Suprapubic skin (tissue), 4 donors: ENCODE results near the gene SAAL1. TPM values are rescaled to one million over a fixed set of nuclear protein-coding genes. Genes with fewer than 3 reads are reported as not detected.
A peak's percentile ranks its signal among the peaks of the same experiment; 100 is the strongest.

Source experiments
- DNase-seq, 2 donors: peaks; one replicate each; pipeline ENCODE4 v3.0.0-alpha.2; 2019; ENCODE audit warnings: low spot score in 2 of 2
- H3K27ac ChIP-seq: fragments of 200-600 bp; sonication (generic); one replicate; pipeline ENCODE4 v1.5.1; 2019
- H3K27me3 ChIP-seq: fragments of 200-600 bp; sonication (generic); one replicate; pipeline ENCODE4 v1.5.1; 2019
- H3K36me3 ChIP-seq: fragments of 200-600 bp; sonication (generic); one replicate; pipeline ENCODE4 v1.5.1; 2019
- H3K4me1 ChIP-seq: fragments of 200-600 bp; sonication (generic); one replicate; pipeline ENCODE4 v1.5.1; 2019
- H3K4me3 ChIP-seq: fragments of 200-600 bp; sonication (generic); one replicate; pipeline ENCODE4 v1.5.1; 2019; ENCODE audit warnings: mild to moderate bottlenecking
- H3K9me3 ChIP-seq: fragments of 200-600 bp; sonication (generic); one replicate; pipeline ENCODE4 v1.5.1; 2019
- EP300 ChIP-seq: sonication (generic); formaldehyde crosslinking; IDR thresholded peaks from one replicate; pipeline ENCODE4 v1.6.1; 2017; ENCODE audit warnings: antibody characterized with exemption
- POLR2A ChIP-seq, 2 donors: fragments of 450-650 bp; IDR thresholded peaks; one replicate each; pipeline ENCODE4 v1.6.1; 2017; ENCODE audit warnings: antibody characterized with exemption in 2 of 2, mild to moderate bottlenecking in 2 of 2, moderate library complexity in 2 of 2
- POLR2AphosphoS5 ChIP-seq, 3 donors: sonication (generic); formaldehyde crosslinking; IDR thresholded peaks; one replicate each; pipeline ENCODE4 v1.6.1; 2017; ENCODE audit warnings: antibody characterized with exemption in 3 of 3
- WGBS: methylation state at CpG from one replicate; pipeline ENCODE4 v1.1.5; 2018; 5-methylcytosine and 5-hydroxymethylcytosine counted together
- total RNA-seq, 4 donors: library from RNA; depleted of rRNA; stranded (reverse); fragments of >200 nt; gene quantifications; one replicate each; pipeline ENCODE4 v1.1.0, GENCODE V29; 2016
- TF ChIP-seq, protein P1 (sequence below), 2 donors: fragments of 200-600 bp in 1 of 2; fragments of 450-650 bp in 1 of 2; sonication (generic) in 1 of 2; IDR thresholded peaks; one replicate each; pipeline ENCODE4 v1.5.1; 2016 to 2019; ENCODE audit warnings: antibody characterized with exemption in 2 of 2, mild to moderate bottlenecking in 1 of 2, moderate library complexity in 1 of 2

The SAAL1 gene
- total RNA-seq, 4 donors from 2014 or later = 7.1 to 19.1 (median 7.3) TPM

DNA sequence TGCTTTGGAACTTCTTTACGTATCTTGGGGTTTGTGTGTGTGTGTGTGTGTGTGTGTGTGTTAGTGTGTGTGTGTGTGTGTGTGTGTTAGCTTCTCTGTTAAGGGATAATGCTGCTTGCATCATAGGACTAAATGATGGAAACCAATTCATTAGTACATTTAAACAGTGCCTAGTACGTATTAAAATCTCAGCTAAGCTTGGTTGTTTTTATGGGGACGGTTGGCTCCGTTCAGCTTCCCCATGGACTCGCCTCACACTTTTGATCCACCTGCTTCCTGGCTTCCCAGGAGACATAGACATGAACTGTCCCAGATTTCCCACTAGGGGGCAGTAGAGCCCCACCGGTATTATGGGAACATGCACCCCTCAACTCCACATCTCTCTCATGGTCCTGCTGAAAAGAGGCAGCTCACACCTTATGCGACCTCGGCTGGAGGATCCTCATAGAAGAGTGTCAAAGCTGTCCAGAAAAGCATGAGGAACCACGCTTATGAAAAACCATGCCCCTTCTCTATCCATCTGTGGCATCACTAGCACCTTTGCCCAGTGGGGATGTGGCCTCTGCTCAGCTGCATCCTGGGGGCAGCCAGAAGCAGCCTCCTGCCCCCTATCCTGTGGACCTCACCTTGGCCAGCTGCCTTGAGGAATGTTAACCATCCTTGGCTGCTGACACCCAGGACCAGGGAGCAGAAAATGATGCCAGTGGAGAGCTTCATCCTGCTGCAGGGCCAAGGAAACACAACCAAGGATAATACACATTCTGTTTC lies 9.7 kb upstream of the SAAL1 start:
- H3K9me3 ChIP-seq = no peaks in the 10 kb centered on the region
- H3K27ac ChIP-seq = no peak overlapping the region
- H3K4me1 ChIP-seq = no peaks in the 10 kb centered on the region
- no peaks in the 10 kb centered on the region for H3K36me3 ChIP-seq
- no peak for DNase-seq
- H3K4me3 ChIP-seq = no peak overlapping the region
- TF ChIP-seq POLR2AphosphoS5 (IDR thresholded peaks at IDR 0.05) (no peak), EP300 (no peak), POLR2A (IDR thresholded peaks at IDR 0.05) (no peak)
- TF ChIP-seq, protein P1, sequence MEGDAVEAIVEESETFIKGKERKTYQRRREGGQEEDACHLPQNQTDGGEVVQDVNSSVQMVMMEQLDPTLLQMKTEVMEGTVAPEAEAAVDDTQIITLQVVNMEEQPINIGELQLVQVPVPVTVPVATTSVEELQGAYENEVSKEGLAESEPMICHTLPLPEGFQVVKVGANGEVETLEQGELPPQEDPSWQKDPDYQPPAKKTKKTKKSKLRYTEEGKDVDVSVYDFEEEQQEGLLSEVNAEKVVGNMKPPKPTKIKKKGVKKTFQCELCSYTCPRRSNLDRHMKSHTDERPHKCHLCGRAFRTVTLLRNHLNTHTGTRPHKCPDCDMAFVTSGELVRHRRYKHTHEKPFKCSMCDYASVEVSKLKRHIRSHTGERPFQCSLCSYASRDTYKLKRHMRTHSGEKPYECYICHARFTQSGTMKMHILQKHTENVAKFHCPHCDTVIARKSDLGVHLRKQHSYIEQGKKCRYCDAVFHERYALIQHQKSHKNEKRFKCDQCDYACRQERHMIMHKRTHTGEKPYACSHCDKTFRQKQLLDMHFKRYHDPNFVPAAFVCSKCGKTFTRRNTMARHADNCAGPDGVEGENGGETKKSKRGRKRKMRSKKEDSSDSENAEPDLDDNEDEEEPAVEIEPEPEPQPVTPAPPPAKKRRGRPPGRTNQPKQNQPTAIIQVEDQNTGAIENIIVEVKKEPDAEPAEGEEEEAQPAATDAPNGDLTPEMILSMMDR (IDR thresholded peaks at IDR 0.05) = peak; percentile 55 to 81
- peaks cover 15% of the 10 kb centered on the region for H3K27me3 ChIP-seq
- WGBS = 4% methylated on average over 7 of the region's 9 CpGs

DNA sequence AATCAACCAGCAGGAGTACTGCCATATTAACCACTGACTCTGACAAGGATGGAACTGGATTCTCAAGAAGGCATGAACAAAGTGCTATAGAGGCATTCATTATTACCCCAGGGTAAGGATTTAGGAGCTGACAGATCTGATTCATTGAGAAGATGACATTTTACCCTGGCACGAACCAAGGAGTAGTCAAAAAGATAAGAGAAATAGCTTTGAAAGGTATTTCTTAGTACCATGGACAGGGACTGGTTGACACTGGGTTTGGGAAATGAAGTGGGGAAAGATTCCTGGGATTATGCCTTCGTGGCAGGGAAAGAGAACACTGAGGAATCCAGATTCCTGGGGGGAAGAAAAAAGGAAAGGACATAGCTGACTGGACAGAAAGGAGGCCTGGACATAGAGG lies 5.1 kb upstream of the SAAL1 start:
- 17% methylated on average over 2 of the region's 2 CpGs for WGBS
- H3K4me1 ChIP-seq = peaks cover 4% of the 10 kb centered on the region

DNA sequence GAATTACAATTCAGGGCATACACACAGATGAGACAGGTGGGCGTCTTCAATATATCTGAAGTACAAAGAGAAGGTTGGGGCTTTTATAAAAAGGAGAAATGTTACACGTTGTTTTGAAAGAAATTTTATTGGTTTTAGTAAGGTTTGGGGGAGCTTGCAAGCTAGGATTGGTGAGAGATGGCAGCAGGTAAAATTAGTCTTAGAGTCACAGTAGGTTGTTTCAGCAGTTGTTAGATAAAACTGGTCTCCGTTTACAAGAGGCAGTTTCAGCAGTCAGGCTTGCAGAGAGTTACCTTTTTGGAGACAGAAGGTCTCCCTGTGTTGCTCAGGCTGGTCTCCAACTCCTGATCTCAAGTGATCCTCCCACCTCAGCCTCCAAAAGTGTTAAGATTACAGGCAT lies 2.4 kb upstream of the SAAL1 start:
- no peak for TF ChIP-seq POLR2AphosphoS5 (IDR thresholded peaks at IDR 0.05)
- TF ChIP-seq EP300 = no peak
- TF ChIP-seq POLR2A (IDR thresholded peaks at IDR 0.05) = no peak
- TF ChIP-seq, protein P1 (IDR thresholded peaks at IDR 0.05) = no peak
- DNase-seq = no peak
- no peaks in the 10 kb centered on the region for H3K36me3 ChIP-seq
- 61% methylated on average over 3 of the region's 3 CpGs for WGBS
- H3K27ac ChIP-seq = no peak overlapping the region
- peaks cover 15% of the 10 kb centered on the region for H3K27me3 ChIP-seq
- no peaks in the 10 kb centered on the region for H3K9me3 ChIP-seq
- H3K4me3 ChIP-seq = no peak overlapping the region
- H3K4me1 ChIP-seq = peaks cover 19% of the 10 kb centered on the region

More for the DNA sequence above, 5.1 kb upstream of the SAAL1 start:
- TF ChIP-seq POLR2AphosphoS5 (IDR thresholded peaks at IDR 0.05) (no peak), POLR2A (IDR thresholded peaks at IDR 0.05) (no peak)
- TF ChIP-seq, protein P1 (IDR thresholded peaks at IDR 0.05) = no peak
- H3K4me3 ChIP-seq = no peak overlapping the region
- H3K9me3 ChIP-seq = no peaks in the 10 kb centered on the region
- no peaks in the 10 kb centered on the region for H3K36me3 ChIP-seq
- H3K27ac ChIP-seq = no peak overlapping the region
- peaks cover 20% of the 10 kb centered on the region for H3K27me3 ChIP-seq
- DNase-seq = no peak

DNA sequence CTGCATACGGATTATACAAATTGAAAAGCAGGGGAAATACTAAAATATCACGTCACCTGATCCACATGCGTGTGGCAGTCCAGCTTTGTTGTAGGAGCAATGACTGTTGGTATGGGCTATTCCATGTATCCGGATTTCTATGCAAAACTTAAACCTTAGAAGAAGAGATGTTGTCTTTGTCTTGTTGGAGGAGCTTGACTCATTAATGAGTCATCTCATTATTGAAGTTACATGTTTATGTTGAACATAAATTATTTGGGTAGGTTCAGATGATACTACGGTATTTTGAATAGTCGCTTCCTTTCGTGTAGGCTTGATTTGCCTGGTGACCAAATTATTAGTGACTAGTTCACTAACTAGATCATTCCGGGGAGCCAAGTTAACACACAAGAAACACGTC lies 806 bp upstream of the SAAL1 start:
- Histone ChIP-seq H3K36me3 (peaks cover 10% of the 10 kb centered on the region), H3K4me3 (no peak overlapping the region), H3K27me3 (peaks cover 10% of the 10 kb centered on the region), H3K27ac (no peak overlapping the region), H3K9me3 (no peaks in the 10 kb centered on the region), H3K4me1 (peaks cover 19% of the 10 kb centered on the region)
- TF ChIP-seq EP300 (no peak), POLR2A (IDR thresholded peaks at IDR 0.05) (no peak), POLR2AphosphoS5 (IDR thresholded peaks at IDR 0.05) (no peak)
- TF ChIP-seq, protein P1 (IDR thresholded peaks at IDR 0.05) = no peak
- no peak for DNase-seq
- WGBS = 76% methylated on average over 9 of the region's 9 CpGs

DNA sequence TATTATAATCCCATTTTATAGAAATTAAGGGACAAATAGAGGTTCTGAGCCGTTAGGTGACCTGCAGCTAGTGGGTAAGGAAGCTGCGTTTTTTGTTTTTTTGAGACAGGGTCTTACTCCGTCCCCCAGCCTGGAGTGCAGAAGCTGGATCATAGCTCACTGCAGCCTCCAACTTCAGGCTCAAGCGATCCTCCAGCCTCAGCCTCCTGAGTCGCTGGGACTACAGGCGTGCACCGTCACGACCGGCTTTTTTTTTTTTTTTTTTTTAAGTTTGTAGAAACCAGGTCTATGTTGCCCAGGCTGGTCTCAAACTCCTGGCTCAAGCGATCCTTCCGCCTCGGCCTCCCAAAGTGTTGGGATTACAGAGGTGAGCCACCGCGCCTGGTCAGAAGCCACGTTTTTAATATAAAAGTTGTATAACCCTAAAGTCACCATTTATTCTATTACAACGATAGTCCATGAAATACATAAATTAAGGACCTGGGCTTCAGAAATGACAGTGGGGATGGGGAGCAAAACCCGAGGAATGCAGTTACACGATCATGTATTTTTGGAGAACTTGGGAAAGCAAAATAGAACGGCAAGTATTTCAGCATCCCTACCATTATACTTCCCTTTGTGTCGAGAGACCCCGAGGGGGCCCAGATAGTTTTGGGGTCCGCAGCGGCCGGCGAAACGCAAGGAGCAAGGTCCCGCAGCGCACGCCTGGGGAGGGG lies 638 bp downstream of the SAAL1 start:
- Histone ChIP-seq H3K36me3 (peaks cover 17% of the 10 kb centered on the region), H3K4me1 (peaks cover 19% of the 10 kb centered on the region), H3K4me3 (peak overlapping the region; percentile 87), H3K27me3 (peaks cover 3% of the 10 kb centered on the region), H3K9me3 (no peaks in the 10 kb centered on the region), H3K27ac (no peak overlapping the region)
- no peak for DNase-seq
- WGBS = 22% methylated on average over 29 of the region's 29 CpGs
- TF ChIP-seq EP300 (no peak), POLR2AphosphoS5 (IDR thresholded peaks at IDR 0.05) (no peak), POLR2A (IDR thresholded peaks at IDR 0.05) (no peak)
- TF ChIP-seq, protein P1 (IDR thresholded peaks at IDR 0.05) = no peak
